OCI-LY3 (cell line): ENCODE data around the gene PCAT6.

Source experiments
- EZH2phosphoT487 ChIP-seq: fragments of 200-600 bp; shearing (Covaris generic); IDR thresholded peaks from 2 replicates; pipeline ENCODE4 v1.6.1; 2018; ENCODE audit warnings: antibody characterized with exemption, mixed run types, low read depth
- TF ChIP-seq, protein P1 (sequence below): fragments of 200-600, 300-600 bp; sonication (generic); IDR thresholded peaks from 2 replicates; pipeline ENCODE4 v1.5.1; 2014; ENCODE audit warnings: antibody characterized with exemption, low read length, low read depth

DNA sequence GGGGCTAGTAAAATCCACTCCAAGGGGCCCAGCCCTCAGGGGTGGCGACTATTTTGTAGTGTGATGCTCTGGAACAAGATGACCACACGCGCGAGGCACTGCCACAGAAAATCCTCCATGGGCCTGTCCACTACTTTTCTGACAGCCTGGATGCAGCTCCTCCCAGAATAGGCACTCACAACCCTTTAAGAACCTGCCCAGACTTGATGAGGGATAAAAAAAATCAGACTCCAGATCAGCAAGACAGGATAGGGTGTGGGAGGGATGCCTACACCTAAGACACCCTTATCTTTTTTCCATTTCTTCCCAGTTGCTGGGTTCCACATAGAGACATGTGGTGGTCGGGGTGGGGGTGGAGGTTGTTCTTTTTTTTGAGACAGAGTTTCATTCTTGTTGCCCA lies 33.5 kb downstream of the PCAT6 start:
- TF ChIP-seq, protein P1, sequence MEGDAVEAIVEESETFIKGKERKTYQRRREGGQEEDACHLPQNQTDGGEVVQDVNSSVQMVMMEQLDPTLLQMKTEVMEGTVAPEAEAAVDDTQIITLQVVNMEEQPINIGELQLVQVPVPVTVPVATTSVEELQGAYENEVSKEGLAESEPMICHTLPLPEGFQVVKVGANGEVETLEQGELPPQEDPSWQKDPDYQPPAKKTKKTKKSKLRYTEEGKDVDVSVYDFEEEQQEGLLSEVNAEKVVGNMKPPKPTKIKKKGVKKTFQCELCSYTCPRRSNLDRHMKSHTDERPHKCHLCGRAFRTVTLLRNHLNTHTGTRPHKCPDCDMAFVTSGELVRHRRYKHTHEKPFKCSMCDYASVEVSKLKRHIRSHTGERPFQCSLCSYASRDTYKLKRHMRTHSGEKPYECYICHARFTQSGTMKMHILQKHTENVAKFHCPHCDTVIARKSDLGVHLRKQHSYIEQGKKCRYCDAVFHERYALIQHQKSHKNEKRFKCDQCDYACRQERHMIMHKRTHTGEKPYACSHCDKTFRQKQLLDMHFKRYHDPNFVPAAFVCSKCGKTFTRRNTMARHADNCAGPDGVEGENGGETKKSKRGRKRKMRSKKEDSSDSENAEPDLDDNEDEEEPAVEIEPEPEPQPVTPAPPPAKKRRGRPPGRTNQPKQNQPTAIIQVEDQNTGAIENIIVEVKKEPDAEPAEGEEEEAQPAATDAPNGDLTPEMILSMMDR: no peak
- no peak for TF ChIP-seq EZH2phosphoT487
